OCI-LY7 (cell line): Measurements from ENCODE around the gene RPS16. TPM values are rescaled to one million over a fixed set of nuclear protein-coding genes. Genes with fewer than 3 reads are reported as not detected.

Experiments
- BruUV-seq: library from RNA; stranded (reverse); fragments of 400-500 nt; replicated peaks from 2 replicates; lab custom pipeline; 2021; lab: Mats Ljungman, UMichigan
- CTCF ChIA-PET: fragments of 300-600 bp; sonication (Branson Sonifier 250); formaldehyde crosslinking; loops from one replicate; lab custom pipeline; 2022; ENCODE audit warnings: antibody characterized with exemption; ENCODE audit not compliant: unreplicated experiment; lab: Charles Lee
- POLR2A ChIA-PET: fragments of 300-600 bp; sonication (Branson Sonifier 250); formaldehyde crosslinking; loops from one replicate; lab custom pipeline; 2022; ENCODE audit warnings: antibody characterized with exemption; lab: Charles Lee
- DNase-seq: peaks from one replicate; pipeline ENCODE4 v3.0.0-alpha.2; 2015; ENCODE audit warnings: low spot score
- H2AFZ ChIP-seq: fragments of 200-600 bp; sonication (generic), shearing (Covaris generic); 2 replicates; pipeline ENCODE4 v1.6.1; 2014; ENCODE audit warnings: mild to moderate bottlenecking, antibody characterized with exemption, low read length, moderate library complexity
- H3K27ac ChIP-seq: fragments of 200-600 bp; sonication (generic); 2 replicates; pipeline ENCODE4 v1.5.1; 2014; ENCODE audit warnings: mixed run types, low read depth, mild to moderate bottlenecking, moderate library complexity, low read length, inconsistent platforms; ENCODE audit not compliant: poor library complexity, severe bottlenecking
- H3K36me3 ChIP-seq: fragments of 200-600 bp; sonication (generic); 2 replicates; pipeline ENCODE4 v1.6.1; 2014; ENCODE audit warnings: mild to moderate bottlenecking, antibody characterized with exemption, low read length, moderate library complexity, mixed read lengths; ENCODE audit not compliant: insufficient read depth
- H3K4me1 ChIP-seq: fragments of 200-600 bp; sonication (generic); 2 replicates; pipeline ENCODE4 v1.5.1; 2014; ENCODE audit warnings: mild to moderate bottlenecking, low read length; ENCODE audit not compliant: insufficient read depth, poor library complexity, severe bottlenecking
- H3K4me2 ChIP-seq: fragments of 200-600 bp; sonication (generic); 2 replicates; pipeline ENCODE4 v1.6.1; 2014; ENCODE audit warnings: mild to moderate bottlenecking, low read length
- H3K4me3 ChIP-seq: fragments of 200-600 bp; sonication (generic); 2 replicates; pipeline ENCODE4 v1.5.1; 2014; ENCODE audit warnings: mild to moderate bottlenecking, low read depth, low read length; ENCODE audit not compliant: poor library complexity, severe bottlenecking
- H3K79me2 ChIP-seq: fragments of 200-600 bp; sonication (generic); 2 replicates; pipeline ENCODE4 v1.6.1; 2016; ENCODE audit warnings: low read depth, mild to moderate bottlenecking, low read length, moderate library complexity, mixed read lengths; ENCODE audit not compliant: insufficient read depth
- H3K9me2 ChIP-seq: fragments of 200-600 bp; sonication (generic); 2 replicates; pipeline ENCODE4 v1.6.1; 2016; ENCODE audit warnings: mild to moderate bottlenecking, low read length, mixed read lengths; ENCODE audit not compliant: insufficient read depth
- H3K9me3 ChIP-seq: fragments of 200-600 bp; sonication (generic); 2 replicates; pipeline ENCODE4 v1.6.1; 2014; ENCODE audit warnings: mild to moderate bottlenecking, mixed run types, low read length, mixed read lengths
- H4K20me1 ChIP-seq: fragments of 200-600 bp; sonication (generic); 2 replicates; pipeline ENCODE4 v1.6.1; 2014; ENCODE audit warnings: mild to moderate bottlenecking, antibody characterized with exemption, low read length, moderate library complexity, mixed read lengths; ENCODE audit not compliant: insufficient read depth
- EZH2phosphoT487 ChIP-seq: fragments of 200-600 bp; sonication (generic); IDR thresholded peaks from 2 replicates; pipeline ENCODE4 v1.6.1; 2018; ENCODE audit warnings: low read depth, borderline replicate concordance, mild to moderate bottlenecking, mixed run types, antibody characterized with exemption, low read length, moderate library complexity, mixed read lengths
- intact Hi-C: fragments of 100-400 bp; cut with micrococcal nuclease; formaldehyde crosslinking; loops from one replicate; pipeline ENCODE4 v1.10.0; 2022; ENCODE audit not compliant: unreplicated experiment
- total RNA-seq, 2 experiments: library from RNA; depleted of rRNA in 1 of 2; stranded (reverse); fragments of >200 nt in 1 of 2; shearing (Covaris generic) in 1 of 2; gene quantifications; 2 replicates each; pipeline ENCODE4 v1.2.3, GENCODE V29; 2014 to 2022
- TF ChIP-seq, protein P1 (sequence below): fragments of 200-600 bp; sonication (generic); conservative IDR thresholded peaks from 2 replicates; pipeline ENCODE4 v1.5.1; 2014; ENCODE audit warnings: mild to moderate bottlenecking, antibody characterized with exemption, low read length, moderate library complexity, mixed read lengths

The RPS16 gene
- total RNA-seq, 2 experiments from 2014 or later, result 634 to 3,661 TPM

DNA sequence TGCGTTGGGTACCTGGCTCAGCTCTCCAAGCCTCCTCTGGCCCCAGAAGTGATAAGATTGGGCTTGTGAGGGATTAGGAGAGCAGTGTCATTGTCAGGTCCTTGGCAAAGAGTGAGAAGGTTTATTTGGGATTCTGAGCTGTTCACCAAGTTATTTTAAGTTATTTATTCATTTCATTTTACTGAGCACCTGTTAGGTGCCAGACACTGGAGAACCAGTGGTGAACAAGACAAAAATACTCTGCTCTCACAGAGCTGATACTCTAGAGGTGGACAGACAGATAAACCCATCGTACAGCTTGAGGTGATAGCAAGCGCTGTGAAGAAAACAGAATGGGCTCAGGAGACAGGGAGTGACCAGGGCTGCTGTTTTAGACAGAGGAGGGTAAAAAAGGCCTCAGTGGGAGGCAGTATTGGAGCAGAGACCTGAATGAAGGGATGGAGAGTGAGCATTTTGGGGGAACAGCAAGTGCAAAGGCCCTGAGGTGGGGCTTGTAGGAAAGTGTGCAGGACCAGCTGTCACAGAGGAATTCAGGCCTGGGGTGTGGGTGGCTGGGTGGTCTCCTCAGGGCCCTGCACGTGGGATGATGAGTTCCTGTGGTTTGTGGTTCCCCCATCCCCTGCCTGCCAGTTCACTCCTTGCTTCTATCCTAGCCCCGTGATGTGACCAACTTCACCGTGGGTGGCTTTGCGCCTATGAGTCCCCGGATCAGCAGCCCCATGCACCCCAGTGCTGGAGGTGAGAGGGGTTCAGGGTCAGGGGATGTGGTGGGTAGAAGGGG lies 36.2 kb upstream of the RPS16 start:
- intact Hi-C loops, result no loop called here
- Histone ChIP-seq H3K27ac (no peak overlapping the region), H4K20me1 (no peaks in the 10 kb centered on the region), H2AFZ (no peak overlapping the region), H3K9me3 (no peaks in the 10 kb centered on the region), H3K4me1 (no peaks in the 10 kb centered on the region), H3K4me3 (no peak overlapping the region), H3K9me2 (no peaks in the 10 kb centered on the region), H3K36me3 (peaks cover 99% of the 10 kb centered on the region), H3K4me2 (no peak overlapping the region), H3K79me2 (no peaks in the 10 kb centered on the region)
- CTCF ChIA-PET, result no interaction called here
- POLR2A ChIA-PET, result interaction anchor here (0.6 kb wide), 1 partner anchor 18 kb away, joined by 3 read pairs; no protein-coding TSS in a partner anchor
- TF ChIP-seq, protein P1, sequence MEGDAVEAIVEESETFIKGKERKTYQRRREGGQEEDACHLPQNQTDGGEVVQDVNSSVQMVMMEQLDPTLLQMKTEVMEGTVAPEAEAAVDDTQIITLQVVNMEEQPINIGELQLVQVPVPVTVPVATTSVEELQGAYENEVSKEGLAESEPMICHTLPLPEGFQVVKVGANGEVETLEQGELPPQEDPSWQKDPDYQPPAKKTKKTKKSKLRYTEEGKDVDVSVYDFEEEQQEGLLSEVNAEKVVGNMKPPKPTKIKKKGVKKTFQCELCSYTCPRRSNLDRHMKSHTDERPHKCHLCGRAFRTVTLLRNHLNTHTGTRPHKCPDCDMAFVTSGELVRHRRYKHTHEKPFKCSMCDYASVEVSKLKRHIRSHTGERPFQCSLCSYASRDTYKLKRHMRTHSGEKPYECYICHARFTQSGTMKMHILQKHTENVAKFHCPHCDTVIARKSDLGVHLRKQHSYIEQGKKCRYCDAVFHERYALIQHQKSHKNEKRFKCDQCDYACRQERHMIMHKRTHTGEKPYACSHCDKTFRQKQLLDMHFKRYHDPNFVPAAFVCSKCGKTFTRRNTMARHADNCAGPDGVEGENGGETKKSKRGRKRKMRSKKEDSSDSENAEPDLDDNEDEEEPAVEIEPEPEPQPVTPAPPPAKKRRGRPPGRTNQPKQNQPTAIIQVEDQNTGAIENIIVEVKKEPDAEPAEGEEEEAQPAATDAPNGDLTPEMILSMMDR, result no peak
- no peak for TF ChIP-seq EZH2phosphoT487
- no TSS peak for BruUV-seq
- DNase-seq, result no peak

DNA sequence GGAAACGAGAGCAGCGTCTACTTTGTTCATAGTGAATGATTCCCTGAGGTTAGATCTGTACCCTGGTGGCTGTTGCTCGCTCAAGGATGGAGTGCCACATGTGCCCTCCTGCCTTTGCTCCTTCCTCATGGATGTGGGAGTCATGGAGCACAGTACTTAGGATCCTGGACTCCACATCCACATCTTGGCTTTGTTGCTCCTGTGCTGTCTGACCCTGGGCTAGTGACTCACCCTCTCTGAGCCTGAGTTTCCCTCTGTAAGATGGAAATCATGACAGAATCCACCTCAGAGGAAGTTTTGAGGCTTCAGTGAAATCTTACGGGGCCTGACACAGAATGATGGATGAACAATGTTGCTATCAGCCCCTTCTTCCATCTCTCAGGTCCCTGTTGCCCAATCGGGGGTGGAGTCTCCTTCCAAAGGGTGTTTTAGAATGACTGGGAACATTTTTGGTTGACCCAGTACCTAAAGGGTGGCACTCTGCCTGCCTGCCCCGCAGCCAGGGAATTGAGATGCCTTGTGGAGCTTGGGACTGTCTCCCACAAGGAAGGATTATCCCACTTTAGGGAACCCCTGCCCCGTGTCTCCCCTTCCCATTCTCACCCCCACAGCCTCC lies 35.1 kb upstream of the RPS16 start:
- intact Hi-C loops, result no loop called here
- TF ChIP-seq, protein P1, result no peak
- no peak for TF ChIP-seq EZH2phosphoT487
- DNase-seq, result no peak
- Histone ChIP-seq H3K9me3 (no peaks in the 10 kb centered on the region), H3K4me3 (no peak overlapping the region), H4K20me1 (no peaks in the 10 kb centered on the region), H2AFZ (no peak overlapping the region), H3K9me2 (no peaks in the 10 kb centered on the region), H3K36me3 (peaks cover 97% of the 10 kb centered on the region), H3K4me2 (no peak overlapping the region), H3K27ac (no peak overlapping the region), H3K79me2 (no peaks in the 10 kb centered on the region), H3K4me1 (no peaks in the 10 kb centered on the region)
- ChIA-PET CTCF (no interaction called here), POLR2A (no interaction called here)
- no TSS peak for BruUV-seq

DNA sequence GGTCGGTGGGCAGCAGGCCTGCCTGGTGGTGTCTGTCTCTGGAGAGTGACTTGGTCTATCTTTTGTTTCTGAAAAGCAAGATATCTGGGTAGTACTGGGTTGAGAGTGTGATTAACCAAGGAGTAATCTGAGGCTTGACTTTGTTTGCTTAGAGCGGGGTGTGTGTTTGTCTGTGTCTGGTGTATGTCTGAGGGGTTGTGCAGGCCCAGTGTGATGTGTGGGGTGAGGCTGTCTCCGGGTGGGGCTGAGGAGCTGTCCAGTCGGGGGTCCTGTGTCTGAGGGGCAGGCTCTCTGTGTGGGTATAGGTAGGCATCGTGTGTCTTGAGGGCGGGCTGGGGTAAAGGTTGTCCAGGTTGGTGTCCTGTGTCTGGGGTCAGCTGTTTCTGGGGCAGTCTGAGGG lies 33.8 kb upstream of the RPS16 start:
- BruUV-seq, result no TSS peak
- POLR2A ChIA-PET, result no interaction called here
- H4K20me1 ChIP-seq, result no peaks in the 10 kb centered on the region

More for the DNA sequence above, 33.8 kb upstream of the RPS16 start:
- CTCF ChIA-PET, result no interaction called here
- intact Hi-C loops, result no loop called here
- DNase-seq, result no peak
- H3K4me3 ChIP-seq, result no peak overlapping the region
- H3K9me2 ChIP-seq, result no peaks in the 10 kb centered on the region
- H3K4me1 ChIP-seq, result no peaks in the 10 kb centered on the region
- H3K79me2 ChIP-seq, result no peaks in the 10 kb centered on the region
- H3K4me2 ChIP-seq, result no peak overlapping the region
- H3K36me3 ChIP-seq, result peaks cover 97% of the 10 kb centered on the region
- no peak overlapping the region for H3K27ac ChIP-seq
- H3K9me3 ChIP-seq, result no peaks in the 10 kb centered on the region
- H2AFZ ChIP-seq, result no peak overlapping the region
- TF ChIP-seq, protein P1, result no peak
- TF ChIP-seq EZH2phosphoT487, result no peak
